Measurements from ENCODE around the gene FBXL20. TPM values are rescaled to one million over a fixed set of nuclear protein-coding genes. Genes with fewer than 3 reads are reported as not detected.

FBXL20 gene
- polyA plus RNA-seq, 1 experiment, result 3.9 TPM

DNA sequence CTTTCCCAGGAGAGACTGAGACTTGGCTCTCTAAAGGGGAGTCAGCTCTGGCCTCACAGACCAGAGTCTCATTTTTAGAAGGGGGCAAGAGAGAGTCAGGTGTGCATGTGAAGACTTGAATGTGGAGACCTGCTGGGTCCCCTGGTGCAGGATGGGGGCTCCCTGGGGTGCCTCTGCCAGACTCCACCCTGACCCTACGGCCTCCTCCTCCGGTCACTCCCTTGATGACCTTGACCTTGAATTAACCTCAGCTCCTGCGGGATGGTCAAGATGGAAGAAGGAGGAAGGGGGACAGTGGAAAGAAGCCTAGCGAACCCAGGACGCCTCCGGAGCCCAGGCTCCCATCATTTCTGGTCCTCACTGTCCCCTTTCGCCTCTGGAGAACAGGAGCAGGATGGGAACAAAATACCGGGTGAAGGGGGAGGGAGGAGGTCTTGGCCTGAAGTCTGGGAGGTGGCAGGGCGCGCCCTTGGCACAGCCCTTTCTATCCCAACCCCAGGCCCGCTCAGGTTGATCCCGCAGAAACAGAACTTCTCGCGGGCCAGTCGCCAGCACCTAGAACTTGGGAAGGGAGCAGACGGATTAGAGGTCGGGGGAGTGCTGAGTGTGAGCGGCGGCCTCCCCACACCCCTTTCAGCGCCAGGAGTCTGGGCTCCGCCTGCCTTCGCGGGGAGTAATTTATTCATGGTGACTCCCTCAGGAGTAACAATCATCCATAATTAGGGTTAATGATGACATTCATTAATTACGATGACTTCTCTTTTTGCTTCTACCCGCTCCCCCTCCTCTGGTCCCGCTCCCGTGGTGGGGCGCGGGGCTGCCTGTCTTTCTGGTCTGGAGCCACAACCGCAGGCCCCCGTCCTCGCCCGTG lies 177.3 kb downstream of the FBXL20 start:
- peaks cover 38% of the 10 kb centered on the region for H3K27me3 ChIP-seq (ENCODE audit: control insufficient read depth, insufficient read depth, low read length)
- no peak for DNase-seq (ENCODE audit: low read depth)
- ChIA-PET CTCF (interaction anchor here (1.2 to 21.2 kb wide), 2 partner anchors 15 to 50 kb away, joined by 5 to 438 read pairs; no protein-coding TSS in a partner anchor), POLR2A (no interaction called here)
- H3K36me3 ChIP-seq (ENCODE audit: control insufficient read depth, insufficient read depth, low read length), result no peaks in the 10 kb centered on the region
- TF ChIP-seq, protein P1, sequence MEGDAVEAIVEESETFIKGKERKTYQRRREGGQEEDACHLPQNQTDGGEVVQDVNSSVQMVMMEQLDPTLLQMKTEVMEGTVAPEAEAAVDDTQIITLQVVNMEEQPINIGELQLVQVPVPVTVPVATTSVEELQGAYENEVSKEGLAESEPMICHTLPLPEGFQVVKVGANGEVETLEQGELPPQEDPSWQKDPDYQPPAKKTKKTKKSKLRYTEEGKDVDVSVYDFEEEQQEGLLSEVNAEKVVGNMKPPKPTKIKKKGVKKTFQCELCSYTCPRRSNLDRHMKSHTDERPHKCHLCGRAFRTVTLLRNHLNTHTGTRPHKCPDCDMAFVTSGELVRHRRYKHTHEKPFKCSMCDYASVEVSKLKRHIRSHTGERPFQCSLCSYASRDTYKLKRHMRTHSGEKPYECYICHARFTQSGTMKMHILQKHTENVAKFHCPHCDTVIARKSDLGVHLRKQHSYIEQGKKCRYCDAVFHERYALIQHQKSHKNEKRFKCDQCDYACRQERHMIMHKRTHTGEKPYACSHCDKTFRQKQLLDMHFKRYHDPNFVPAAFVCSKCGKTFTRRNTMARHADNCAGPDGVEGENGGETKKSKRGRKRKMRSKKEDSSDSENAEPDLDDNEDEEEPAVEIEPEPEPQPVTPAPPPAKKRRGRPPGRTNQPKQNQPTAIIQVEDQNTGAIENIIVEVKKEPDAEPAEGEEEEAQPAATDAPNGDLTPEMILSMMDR (IDR thresholded peaks at IDR 0.05; ENCODE audit: insufficient read depth, low read depth, low read length), result no peak
- H3K4me3 ChIP-seq (ENCODE audit: low read depth, low read length), result no peak overlapping the region

DNA sequence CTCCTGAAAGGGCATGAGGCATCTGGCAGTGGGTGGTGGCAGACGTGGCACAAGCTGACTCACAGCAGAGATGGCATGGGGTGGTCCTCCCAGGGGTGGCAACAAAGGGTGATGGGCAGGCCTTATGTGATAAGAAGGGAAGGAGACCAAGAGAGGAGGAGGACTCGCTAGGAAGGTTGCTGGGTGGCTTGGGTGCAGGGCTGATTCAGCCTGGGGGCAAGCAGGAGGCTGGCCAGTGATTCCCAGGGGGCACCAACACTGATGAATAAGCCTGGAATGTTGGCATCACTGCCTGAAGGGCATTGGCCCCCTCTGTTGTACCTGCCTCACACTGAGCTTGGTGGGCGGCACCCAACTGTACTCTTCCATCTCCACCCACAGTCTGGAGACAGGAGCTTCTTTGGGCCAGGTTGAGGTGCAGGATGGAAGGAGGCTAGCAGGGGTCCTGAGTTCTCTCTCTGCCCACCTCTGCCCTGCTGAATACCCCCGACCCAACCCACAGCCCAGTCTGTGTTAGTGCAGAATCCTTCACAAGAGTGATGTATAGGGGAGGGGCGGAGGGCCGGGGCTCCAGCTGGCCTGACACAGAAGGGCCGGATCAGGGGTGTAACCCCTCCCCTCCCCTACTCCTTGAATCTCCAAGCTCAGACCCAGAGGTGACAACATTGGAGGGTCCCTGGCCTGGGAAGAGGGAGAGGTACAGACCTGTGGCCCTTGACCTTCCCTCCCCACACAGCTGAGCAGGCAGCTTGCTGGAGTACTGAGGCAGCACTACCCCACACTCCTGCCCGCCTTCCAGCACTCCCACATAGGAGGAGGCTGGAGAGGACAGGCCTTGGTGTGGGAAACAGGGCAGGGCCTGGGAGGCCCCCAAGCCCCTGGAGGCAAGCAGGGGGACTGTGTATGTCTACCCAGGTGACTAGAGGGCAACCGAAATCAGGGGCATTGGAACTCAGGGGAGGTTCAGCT lies 178.3 kb downstream of the FBXL20 start:
- ChIA-PET CTCF (interaction anchor here (1.2 to 21.2 kb wide), 2 partner anchors 16 to 49 kb away, joined by 5 to 438 read pairs; no protein-coding TSS in a partner anchor), POLR2A (no interaction called here)

DNA sequence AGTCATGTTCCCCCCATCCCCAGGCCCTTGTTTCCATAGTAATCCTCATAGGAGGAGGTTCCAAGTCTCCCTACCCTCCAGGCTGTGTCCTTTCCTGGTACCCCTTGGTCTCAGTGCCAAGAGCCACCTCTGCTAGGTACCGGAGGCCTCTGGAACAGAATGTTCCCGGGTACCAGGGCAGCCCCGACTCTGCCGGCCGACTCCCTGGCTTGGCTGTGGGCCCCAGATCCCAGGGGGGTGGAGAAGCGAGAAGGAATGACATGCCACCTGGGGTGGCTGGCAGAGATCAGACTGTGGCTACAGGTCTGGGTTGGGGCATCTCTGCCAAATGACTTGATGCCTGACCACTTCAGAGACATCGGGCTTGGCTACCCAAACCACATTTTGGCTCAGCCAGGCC lies 179.3 kb downstream of the FBXL20 start:
- no peak overlapping the region for H3K4me3 ChIP-seq (ENCODE audit: low read depth, low read length)
- no peak for DNase-seq (ENCODE audit: low read depth)
- H3K27me3 ChIP-seq (ENCODE audit: control insufficient read depth, insufficient read depth, low read length), result peaks cover 42% of the 10 kb centered on the region
- TF ChIP-seq, protein P1 (IDR thresholded peaks at IDR 0.05; ENCODE audit: insufficient read depth, low read depth, low read length), result no peak
- no peaks in the 10 kb centered on the region for H3K36me3 ChIP-seq (ENCODE audit: control insufficient read depth, insufficient read depth, low read length)
- POLR2A ChIA-PET, result no interaction called here
- CTCF ChIA-PET, result interaction anchor here (1.4 to 21.2 kb wide), 2 partner anchors 10 to 17 kb away, joined by 5 to 438 read pairs; no protein-coding TSS in a partner anchor

More for the DNA sequence above, 178.3 kb downstream of the FBXL20 start:
- TF ChIP-seq, protein P1 (IDR thresholded peaks at IDR 0.05; ENCODE audit: insufficient read depth, low read depth, low read length), result no peak
- H3K4me3 ChIP-seq (ENCODE audit: low read depth, low read length), result no peak overlapping the region
- peaks cover 43% of the 10 kb centered on the region for H3K27me3 ChIP-seq (ENCODE audit: control insufficient read depth, insufficient read depth, low read length)
- no peaks in the 10 kb centered on the region for H3K36me3 ChIP-seq (ENCODE audit: control insufficient read depth, insufficient read depth, low read length)
- no peak for DNase-seq (ENCODE audit: low read depth)

GRCh38 chr17:39221572-39221971 lies 179.9 kb downstream of the FBXL20 start:
- peaks cover 46% of the 10 kb centered on the region for H3K27me3 ChIP-seq (ENCODE audit: control insufficient read depth, insufficient read depth, low read length)
- POLR2A ChIA-PET, result no interaction called here

More at GRCh38 chr17:39221572-39221971, 179.9 kb downstream of the FBXL20 start:
- no peak for DNase-seq (ENCODE audit: low read depth)
- no peak overlapping the region for H3K4me3 ChIP-seq (ENCODE audit: low read depth, low read length)
- H3K36me3 ChIP-seq (ENCODE audit: control insufficient read depth, insufficient read depth, low read length), result no peaks in the 10 kb centered on the region
- TF ChIP-seq, protein P1 (IDR thresholded peaks at IDR 0.05; ENCODE audit: insufficient read depth, low read depth, low read length), result no peak
- CTCF ChIA-PET, result interaction anchor here (1.4 to 21.2 kb wide), 2 partner anchors 9 to 18 kb away, joined by 5 to 438 read pairs; no protein-coding TSS in a partner anchor
